ENCODE measurements around the gene HDAC9.

Gene HDAC9

DNA sequence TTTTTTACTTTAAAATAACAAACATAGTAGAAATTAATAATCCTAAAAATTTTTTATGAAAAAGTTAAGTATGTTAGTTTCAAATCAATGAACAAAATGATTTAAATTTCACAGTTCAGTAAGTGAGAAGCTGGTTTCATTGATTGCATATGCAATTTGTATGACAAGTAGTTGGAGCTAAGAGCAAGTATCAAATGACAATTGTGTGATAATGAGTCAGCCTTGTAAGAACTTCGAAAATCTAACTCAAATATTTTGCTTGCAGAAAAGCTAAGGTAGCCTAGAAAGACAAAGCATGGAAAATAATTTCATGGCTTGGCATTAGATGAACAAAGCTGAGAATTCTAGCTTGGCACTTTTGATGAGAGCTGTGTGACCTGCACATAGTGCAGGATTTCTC lies 111.5 kb downstream of the HDAC9 start:
- no peak for DNase-seq

DNA sequence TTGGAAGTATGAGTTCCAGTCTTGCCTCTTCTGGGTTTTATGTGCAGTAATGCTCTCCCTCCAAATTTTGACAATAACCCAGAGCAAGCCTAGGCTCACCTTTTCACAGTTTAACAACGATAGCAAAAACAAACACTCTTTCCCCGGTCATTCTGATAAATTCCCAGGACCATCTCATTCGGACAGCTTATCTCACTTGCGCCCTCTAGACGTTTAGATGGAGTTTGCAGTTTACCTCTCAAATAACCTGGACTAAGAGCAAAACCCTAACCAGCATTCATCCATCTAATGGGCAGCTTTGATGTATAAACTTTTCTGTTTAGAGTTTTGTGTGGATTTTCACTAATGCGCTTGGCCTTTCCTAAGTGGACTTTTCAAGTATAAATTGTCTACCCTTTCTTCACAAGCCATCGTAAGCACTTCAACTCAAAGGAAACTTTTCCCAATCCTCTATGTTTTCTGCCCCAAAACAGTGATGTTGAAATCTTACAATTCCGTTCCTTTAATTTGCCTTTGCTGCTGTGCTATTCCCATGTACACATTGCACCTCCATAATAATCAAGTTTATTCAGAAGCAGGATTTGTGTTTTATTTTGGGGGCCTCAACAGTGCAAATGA lies 114.9 kb downstream of the HDAC9 start:
- DNase-seq: no peak

GRCh38 chr7:18614841-18615240 lies 119.3 kb downstream of the HDAC9 start:
- no peak for DNase-seq

DNA sequence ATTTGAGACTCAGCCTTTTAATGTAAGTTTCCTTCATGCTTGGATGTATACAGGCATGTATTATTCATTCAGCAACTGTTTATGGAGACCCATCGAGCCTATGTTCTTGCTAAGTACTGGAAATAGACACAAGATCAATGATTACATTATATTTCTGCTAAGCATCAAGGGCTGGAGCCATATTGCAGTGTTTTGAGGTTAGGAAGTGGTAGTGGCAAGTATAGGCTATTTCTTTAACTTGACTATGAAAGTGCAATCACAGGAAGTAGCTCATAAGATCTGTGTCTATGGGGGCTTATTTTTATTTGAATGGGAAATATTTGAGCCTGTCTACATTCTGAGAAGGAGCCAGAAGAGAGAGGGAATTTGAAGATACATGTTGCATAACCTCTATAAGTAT lies 123.8 kb downstream of the HDAC9 start:
- DNase-seq: no peak

DNA sequence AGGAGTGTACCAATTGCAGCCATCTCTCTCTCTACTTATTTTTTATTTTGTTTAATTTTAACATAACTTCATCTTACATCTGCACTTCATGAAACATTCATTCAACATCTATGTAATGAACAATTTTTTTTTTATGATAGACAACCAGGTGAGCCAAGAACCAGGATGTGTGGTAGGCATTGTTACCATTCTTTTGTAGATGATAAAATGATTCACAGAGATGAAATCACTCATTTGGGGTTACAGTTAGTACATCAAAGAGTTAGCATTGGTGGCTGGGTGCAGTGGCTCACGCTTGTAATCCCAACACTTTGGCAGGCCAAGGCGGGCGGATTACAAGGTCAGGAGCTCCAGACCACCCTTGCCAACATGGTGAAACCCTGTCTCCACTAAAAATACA lies 127.8 kb downstream of the HDAC9 start:
- DNase-seq: no peak

DNA sequence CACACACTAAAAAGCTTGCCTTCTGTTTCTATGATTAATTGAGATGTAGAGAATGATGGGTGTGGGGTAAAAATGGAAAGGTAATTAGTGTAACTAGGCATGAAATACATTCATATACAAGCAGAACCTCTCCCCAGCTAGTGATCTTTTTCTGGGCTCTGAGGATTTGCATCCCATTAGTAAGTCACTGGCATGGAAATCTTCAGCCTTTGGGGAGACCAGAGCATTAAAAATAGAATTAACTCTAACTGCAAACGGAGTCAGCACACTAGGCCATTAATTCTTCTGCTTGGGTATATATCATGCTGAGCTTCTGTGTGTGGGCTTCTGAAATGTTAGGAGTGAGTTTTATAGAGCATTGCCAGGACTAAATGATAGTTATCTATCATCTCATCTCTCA lies 128.9 kb downstream of the HDAC9 start:
- no peak for DNase-seq

DNA sequence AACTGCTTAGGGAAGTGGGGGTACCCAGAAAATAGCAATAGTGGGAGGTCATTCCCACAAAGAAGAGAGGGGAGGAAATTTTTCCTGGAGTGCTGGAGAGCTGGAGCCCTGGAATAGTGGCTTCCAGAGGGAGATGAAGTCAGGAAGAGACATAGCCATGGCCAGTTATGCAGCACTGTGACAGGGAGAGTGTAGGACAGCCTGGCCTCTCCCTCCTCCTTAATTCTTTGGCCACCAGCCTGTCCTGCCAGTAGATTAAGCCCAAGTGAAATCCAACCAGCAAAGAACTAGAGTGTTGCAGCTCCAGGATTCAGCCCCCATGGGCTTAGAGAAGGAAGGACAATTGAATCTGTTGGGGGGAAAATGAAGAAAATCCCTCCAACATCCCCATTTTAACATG lies 130.5 kb downstream of the HDAC9 start:
- no peak for DNase-seq

- DNase-seq: no peak
Measured at GRCh38 chr7:18626717-18627116, 131.2 kb downstream of the HDAC9 start.

- DNase-seq: no peak
Measured at GRCh38 chr7:18637516-18637915, 142.0 kb downstream of the HDAC9 start.

GRCh38 chr7:18638594-18639452 lies 143.3 kb downstream of the HDAC9 start:
- DNase-seq: no peak

- no peak for DNase-seq
Measured at GRCh38 chr7:18639711-18640110, 144.2 kb downstream of the HDAC9 start.

DNA sequence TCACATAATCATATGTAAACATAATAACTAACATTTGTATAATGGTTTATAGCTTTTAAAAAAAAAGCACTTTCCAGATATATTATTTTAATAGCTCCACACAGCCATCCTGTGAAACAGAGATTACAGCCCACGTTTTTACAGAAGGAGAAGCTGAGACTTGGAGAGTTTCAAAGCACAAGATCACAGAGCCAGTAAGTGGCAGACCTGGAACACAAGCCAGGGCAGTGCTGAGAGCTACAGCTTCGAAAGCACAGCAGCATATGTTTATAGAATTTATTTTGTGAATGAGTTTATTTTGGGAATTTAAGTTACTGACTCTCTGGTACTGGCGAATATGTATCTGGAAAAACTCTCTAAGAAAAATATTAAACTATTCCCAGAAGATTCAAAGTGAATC lies 149.4 kb downstream of the HDAC9 start:
- no peak for DNase-seq

GRCh38 chr7:18647582-18647981 lies 152.0 kb downstream of the HDAC9 start:
- DNase-seq: no peak

DNA sequence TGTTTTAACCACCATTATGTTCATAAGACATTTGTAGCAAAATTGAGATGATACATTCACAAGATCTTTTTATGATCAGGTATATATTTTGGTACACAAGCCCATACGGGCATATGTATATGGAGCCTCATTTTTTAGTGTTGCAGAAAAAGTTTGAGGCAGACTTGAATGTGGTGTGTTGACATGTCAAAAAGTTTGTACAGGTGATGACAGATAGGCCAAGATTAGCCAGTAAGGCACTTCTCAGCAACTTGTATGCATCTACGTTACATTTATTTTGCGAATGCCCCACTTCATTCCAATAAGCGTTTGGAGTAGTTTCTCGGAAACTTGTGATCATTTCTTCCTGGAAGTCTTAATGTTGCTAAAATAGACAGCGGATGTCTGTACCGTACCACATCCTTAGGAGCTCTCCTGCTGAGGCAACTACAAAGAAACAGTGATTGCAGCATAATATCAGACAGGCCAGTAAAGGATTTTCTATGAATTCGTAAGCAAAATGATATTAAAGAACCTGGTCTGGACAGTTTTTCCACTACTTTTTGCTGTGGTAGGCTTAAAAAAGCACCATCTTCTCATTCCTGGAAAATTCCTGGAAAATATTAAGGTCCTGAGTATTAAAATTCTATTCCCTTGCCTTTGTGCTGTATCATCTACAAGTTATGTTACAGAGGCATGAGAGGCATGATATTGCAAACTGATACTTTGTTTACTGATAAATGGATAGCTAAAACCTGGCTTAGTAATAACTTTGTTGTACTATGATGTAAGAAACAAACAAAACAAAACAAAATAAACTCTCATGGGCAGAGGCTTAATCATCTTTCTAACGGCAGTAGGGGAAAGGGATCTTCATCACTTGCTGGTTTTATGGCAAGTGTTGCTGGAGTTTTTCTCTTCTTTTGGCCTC lies 153.6 kb downstream of the HDAC9 start:
- DNase-seq: no peak

- DNase-seq: no peak
Measured at GRCh38 chr7:18653381-18654155, 158.0 kb downstream of the HDAC9 start.

GRCh38 chr7:18654709-18655108 lies 159.2 kb downstream of the HDAC9 start:
- DNase-seq: no peak

DNA sequence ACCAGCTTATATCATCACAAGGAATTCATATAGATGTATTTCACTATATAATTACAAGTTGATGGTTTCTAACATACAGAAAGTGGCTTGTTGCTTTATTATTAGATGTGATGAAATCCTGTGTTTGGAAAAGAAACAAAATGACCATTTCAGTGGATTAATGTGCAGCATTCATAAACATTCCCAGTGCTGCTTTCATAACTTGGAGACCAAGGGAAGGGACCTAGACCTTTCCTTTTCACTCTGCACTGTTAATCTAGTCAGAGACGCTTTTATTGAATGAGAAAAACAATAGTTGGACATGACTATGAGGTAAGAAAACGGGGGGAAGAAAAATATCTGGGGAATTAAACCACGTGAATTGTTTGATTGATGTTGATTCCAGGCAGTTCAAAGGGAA lies 160.0 kb downstream of the HDAC9 start:
- DNase-seq: no peak

DNA sequence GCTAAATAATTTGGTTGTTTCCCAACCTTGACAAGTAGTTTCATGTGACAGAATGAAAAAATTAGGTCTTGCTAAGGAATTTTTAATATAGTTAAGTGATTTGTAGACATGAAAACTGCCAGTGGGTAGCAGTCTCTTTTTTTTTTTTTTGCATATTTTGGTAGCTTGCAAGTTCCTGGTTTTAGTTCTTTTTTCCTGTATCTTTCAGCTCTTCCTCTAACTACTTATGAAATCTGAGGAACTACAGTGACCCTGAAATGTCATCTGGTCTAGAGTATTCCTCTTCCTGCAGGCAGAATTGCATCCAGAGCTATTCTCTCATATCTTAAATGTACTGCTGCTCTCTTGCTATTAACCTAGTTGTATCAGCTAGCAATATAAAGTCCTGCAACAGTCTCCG lies 160.4 kb downstream of the HDAC9 start:
- DNase-seq: no peak

DNA sequence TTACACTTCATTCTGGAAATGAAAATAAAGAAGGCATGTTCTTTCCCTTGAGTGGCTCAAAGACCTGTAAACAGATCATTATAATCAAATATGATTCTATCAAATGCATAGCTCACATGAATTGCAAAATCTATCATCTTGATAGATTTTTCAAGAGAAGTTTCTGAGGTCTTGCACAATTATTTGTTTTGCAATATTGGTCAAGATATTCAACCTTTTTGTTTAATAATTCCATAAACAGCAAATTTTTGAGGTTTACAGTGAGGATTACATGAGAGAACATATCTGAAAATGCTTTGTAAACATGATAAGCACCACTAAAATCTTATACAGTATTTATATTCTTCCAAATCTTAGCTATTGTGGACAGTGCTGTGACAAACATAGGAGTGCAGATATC lies 160.8 kb downstream of the HDAC9 start:
- DNase-seq: no peak

- DNase-seq: no peak
Measured at GRCh38 chr7:18659746-18660145, 164.2 kb downstream of the HDAC9 start.

GRCh38 chr7:18663321-18663720 lies 167.8 kb downstream of the HDAC9 start:
- no peak for DNase-seq

DNA sequence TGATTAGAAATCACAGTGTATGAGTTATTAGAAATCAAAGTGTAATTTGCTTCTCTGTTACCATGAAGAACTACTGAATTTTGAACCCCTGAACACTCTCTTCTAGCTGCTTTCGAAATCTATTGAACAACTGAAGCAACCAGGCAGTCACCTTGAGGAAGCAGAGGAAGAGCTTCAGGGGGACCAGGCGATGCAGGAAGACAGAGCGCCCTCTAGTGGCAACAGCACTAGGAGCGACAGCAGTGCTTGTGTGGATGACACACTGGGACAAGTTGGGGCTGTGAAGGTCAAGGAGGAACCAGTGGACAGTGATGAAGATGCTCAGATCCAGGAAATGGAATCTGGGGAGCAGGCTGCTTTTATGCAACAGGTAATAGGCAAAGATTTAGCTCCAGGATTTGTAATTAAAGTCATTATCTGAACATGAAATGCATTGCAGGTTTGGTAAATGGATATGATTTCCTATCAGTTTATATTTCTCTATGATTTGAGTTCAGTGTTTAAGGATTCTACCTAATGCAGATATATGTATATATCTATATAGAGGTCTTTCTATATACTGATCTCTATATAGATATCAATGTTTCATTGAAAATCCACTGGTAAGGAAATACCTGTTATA lies 170.7 kb downstream of the HDAC9 start:
- peak; percentile 24 for DNase-seq

All from NCI-H1694 treated with DMSO at 0.1 percent for 48 hours (cell line).